ENCODE measurements around the gene CCNK. TPM values are rescaled to one million over a fixed set of nuclear protein-coding genes. Genes with fewer than 3 reads are reported as not detected.
A peak's percentile ranks its signal among the peaks of the same experiment; 100 is the strongest.

Gene CCNK
- total RNA-seq, 1 donor from 2014 or later = 62.3 TPM

DNA sequence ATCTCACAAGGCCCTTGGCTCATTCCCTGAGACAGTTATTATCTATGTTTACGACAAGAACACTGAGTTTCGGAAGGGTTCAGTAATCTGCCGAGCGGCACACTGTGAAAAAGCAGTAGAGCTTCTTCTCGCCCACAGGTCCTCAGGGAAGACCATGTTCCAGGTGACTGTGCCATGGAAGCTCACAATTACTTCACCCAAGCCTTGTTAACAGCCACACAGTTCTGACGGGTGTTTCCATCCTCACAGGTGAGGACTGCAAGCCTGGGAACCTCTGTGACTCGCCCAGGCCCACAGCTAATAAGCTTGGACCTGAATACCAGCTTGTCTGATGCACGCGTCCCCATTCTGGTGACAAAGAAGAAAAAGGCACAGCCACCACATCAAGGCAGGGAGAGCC is 15.9 kb upstream of the CCNK start:
- no peaks in the 10 kb centered on the region for H3K9me3 Mint-ChIP-seq (ENCODE audit: low read depth)
- no peak for DNase-seq (ENCODE audit: low spot score)
- H3K27me3 Mint-ChIP-seq (ENCODE audit: low read depth) = no peaks in the 10 kb centered on the region
- peaks cover 17% of the 10 kb centered on the region for H3K36me3 Mint-ChIP-seq (ENCODE audit: low read depth)
- peaks cover 37% of the 10 kb centered on the region for H3K4me1 Mint-ChIP-seq (ENCODE audit: low read depth)
- H3K27ac Mint-ChIP-seq (ENCODE audit: unreplicated experiment) = no peak overlapping the region
- no peak overlapping the region for H3K4me3 Mint-ChIP-seq (ENCODE audit: unreplicated experiment)
- TF ChIP-seq, protein P1, sequence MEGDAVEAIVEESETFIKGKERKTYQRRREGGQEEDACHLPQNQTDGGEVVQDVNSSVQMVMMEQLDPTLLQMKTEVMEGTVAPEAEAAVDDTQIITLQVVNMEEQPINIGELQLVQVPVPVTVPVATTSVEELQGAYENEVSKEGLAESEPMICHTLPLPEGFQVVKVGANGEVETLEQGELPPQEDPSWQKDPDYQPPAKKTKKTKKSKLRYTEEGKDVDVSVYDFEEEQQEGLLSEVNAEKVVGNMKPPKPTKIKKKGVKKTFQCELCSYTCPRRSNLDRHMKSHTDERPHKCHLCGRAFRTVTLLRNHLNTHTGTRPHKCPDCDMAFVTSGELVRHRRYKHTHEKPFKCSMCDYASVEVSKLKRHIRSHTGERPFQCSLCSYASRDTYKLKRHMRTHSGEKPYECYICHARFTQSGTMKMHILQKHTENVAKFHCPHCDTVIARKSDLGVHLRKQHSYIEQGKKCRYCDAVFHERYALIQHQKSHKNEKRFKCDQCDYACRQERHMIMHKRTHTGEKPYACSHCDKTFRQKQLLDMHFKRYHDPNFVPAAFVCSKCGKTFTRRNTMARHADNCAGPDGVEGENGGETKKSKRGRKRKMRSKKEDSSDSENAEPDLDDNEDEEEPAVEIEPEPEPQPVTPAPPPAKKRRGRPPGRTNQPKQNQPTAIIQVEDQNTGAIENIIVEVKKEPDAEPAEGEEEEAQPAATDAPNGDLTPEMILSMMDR (IDR thresholded peaks at IDR 0.05) = no peak

- no peaks in the 10 kb centered on the region for H3K27me3 Mint-ChIP-seq (ENCODE audit: low read depth)
These were observed 14.5 kb upstream of the CCNK start for GRCh38 chr14:99466758-99467157.

GRCh38 chr14:99467336-99468078 is 13.7 kb upstream of the CCNK start:
- Mint-ChIP-seq H3K27me3 (ENCODE audit: low read depth) (no peaks in the 10 kb centered on the region), H3K4me3 (ENCODE audit: unreplicated experiment) (no peak overlapping the region), H3K9me3 (ENCODE audit: low read depth) (no peaks in the 10 kb centered on the region), H3K4me1 (ENCODE audit: low read depth) (peaks cover 39% of the 10 kb centered on the region), H3K27ac (ENCODE audit: unreplicated experiment) (peak overlapping the region; percentile 68), H3K36me3 (ENCODE audit: low read depth) (peaks cover 4% of the 10 kb centered on the region)
- DNase-seq (ENCODE audit: low spot score) = no peak
- TF ChIP-seq, protein P1 (IDR thresholded peaks at IDR 0.05) = no peak

More at GRCh38 chr14:99466758-99467157, 14.5 kb upstream of the CCNK start:
- peaks cover 43% of the 10 kb centered on the region for H3K4me1 Mint-ChIP-seq (ENCODE audit: low read depth)
- no peaks in the 10 kb centered on the region for H3K9me3 Mint-ChIP-seq (ENCODE audit: low read depth)
- no peak overlapping the region for H3K4me3 Mint-ChIP-seq (ENCODE audit: unreplicated experiment)
- no peak for DNase-seq (ENCODE audit: low spot score)
- no peak overlapping the region for H3K27ac Mint-ChIP-seq (ENCODE audit: unreplicated experiment)
- TF ChIP-seq, protein P1 (IDR thresholded peaks at IDR 0.05) = no peak
- H3K36me3 Mint-ChIP-seq (ENCODE audit: low read depth) = peaks cover 11% of the 10 kb centered on the region

GRCh38 chr14:99468081-99468480 is 13.1 kb upstream of the CCNK start:
- TF ChIP-seq, protein P1 (IDR thresholded peaks at IDR 0.05) = no peak
- DNase-seq (ENCODE audit: low spot score) = no peak
- Mint-ChIP-seq H3K27ac (ENCODE audit: unreplicated experiment) (no peak overlapping the region), H3K9me3 (ENCODE audit: low read depth) (no peaks in the 10 kb centered on the region), H3K4me3 (ENCODE audit: unreplicated experiment) (no peak overlapping the region), H3K36me3 (ENCODE audit: low read depth) (peaks cover 3% of the 10 kb centered on the region), H3K4me1 (ENCODE audit: low read depth) (peaks cover 43% of the 10 kb centered on the region), H3K27me3 (ENCODE audit: low read depth) (no peaks in the 10 kb centered on the region)

GRCh38 chr14:99468836-99469592 is 12.2 kb upstream of the CCNK start:
- DNase-seq (ENCODE audit: low spot score) = no peak
- Mint-ChIP-seq H3K36me3 (ENCODE audit: low read depth) (no peaks in the 10 kb centered on the region), H3K27ac (ENCODE audit: unreplicated experiment) (no peak overlapping the region)

More at GRCh38 chr14:99468836-99469592, 12.2 kb upstream of the CCNK start:
- Mint-ChIP-seq H3K27me3 (ENCODE audit: low read depth) (no peaks in the 10 kb centered on the region), H3K4me1 (ENCODE audit: low read depth) (peaks cover 45% of the 10 kb centered on the region), H3K9me3 (ENCODE audit: low read depth) (no peaks in the 10 kb centered on the region), H3K4me3 (ENCODE audit: unreplicated experiment) (no peak overlapping the region)
- TF ChIP-seq, protein P1 (IDR thresholded peaks at IDR 0.05) = no peak

All from chondrocyte (in vitro differentiated cells).